HepG2 (cell line): Measurements from ENCODE around the gene SLC15A1. TPM values are rescaled to one million over a fixed set of nuclear protein-coding genes. Genes with fewer than 3 reads are reported as not detected.

Experiments used
- ATAC-seq: fragments of 200-7000 bp; cut with Tn5 transposase; 3 replicates; pipeline ENCODE4 v1.9.1; 2020; ENCODE audit warnings: mild to moderate bottlenecking, moderate library complexity
- BruUV-seq: library from RNA; stranded (reverse); fragments of 400-500 nt; replicated peaks from 2 replicates; lab custom pipeline; 2021; lab: Mats Ljungman, UMichigan
- CTCF ChIA-PET: fragments of 300-600 bp; formaldehyde crosslinking; extraction: SDS; loops from one replicate; lab custom pipeline; 2021; ENCODE audit warnings: low total read pairs, inconsistent platforms, low intra/inter-chr PET ratio; lab: Yijun Ruan, JAX
- POLR2A ChIA-PET: fragments of 350-600 bp; sonication (Branson Sonifier 250); formaldehyde crosslinking; loops from one replicate; lab custom pipeline; 2020; ENCODE audit warnings: antibody characterized with exemption, inconsistent platforms; lab: Yijun Ruan, JAX
- DNase-seq: peaks from one replicate; pipeline ENCODE4 v3.0.0-alpha.2; 2015; ENCODE audit warnings: low spot score
- FAIRE-seq: peaks from 3 replicates; lab custom pipeline; 2011; peaks lifted over from hg19 to GRCh38; lab: Jason Lieb, UNC
- H2AFZ ChIP-seq: one replicate; pipeline ENCODE4 v1.6.1; 2011; ENCODE audit warnings: low read length, inconsistent platforms
- H3K27ac ChIP-seq: fragments of 300-600 bp; 3 replicates; pipeline ENCODE4 v1.8.0; 2011; ENCODE audit warnings: mixed run types, mild to moderate bottlenecking, mixed read lengths, low read length, inconsistent platforms; ENCODE audit not compliant: insufficient read depth; ENCODE audit errors: extremely low read length
- H3K27me3 ChIP-seq, 2 experiments: fragments of 200-600 bp in 1 of 2; 2 replicates in 1 of 2; 3 replicates in 1 of 2; pipeline versions ENCODE4 v1.6.0 to v1.8.0; 2011; ENCODE audit warnings: low read length in 2 of 2, mild to moderate bottlenecking in 2 of 2, moderate library complexity in 2 of 2, inconsistent platforms in 1 of 2; ENCODE audit not compliant: insufficient read depth in 2 of 2, control insufficient read depth in 1 of 2
- H3K36me3 ChIP-seq, 2 experiments: fragments of 200-600 bp in 1 of 2; replicated peaks in 1 of 2; 2 replicates in 1 of 2; 3 replicates in 1 of 2; pipeline versions ENCODE4 v1.5.1 to v1.8.0; 2011; ENCODE audit warnings: low read length in 2 of 2, inconsistent platforms in 1 of 2; ENCODE audit not compliant: insufficient read depth in 2 of 2, control insufficient read depth in 1 of 2
- H3K4me1 ChIP-seq: 2 replicates; pipeline ENCODE4 v1.5.1; 2012; ENCODE audit warnings: low read length, inconsistent platforms; ENCODE audit not compliant: insufficient read depth
- H3K4me2 ChIP-seq: 2 replicates; pipeline ENCODE4 v1.6.0; 2011; ENCODE audit warnings: low read depth, low read length, inconsistent platforms
- H3K4me3 ChIP-seq, 3 experiments: fragments of 200-600 bp in 1 of 3; sonication (generic), shearing (Covaris generic) in 1 of 3; replicated peaks in 1 of 3; 2 replicates each; pipeline ENCODE4 v1.5.1; 2011 to 2016; ENCODE audit warnings: low read length in 3 of 3, inconsistent platforms in 2 of 3, low read depth in 2 of 3, mild to moderate bottlenecking in 2 of 3, control low read depth in 1 of 3, mixed read lengths in 1 of 3; ENCODE audit not compliant: insufficient read depth in 1 of 3
- H3K79me2 ChIP-seq: one replicate; pipeline ENCODE4 v1.6.1; 2011; ENCODE audit warnings: low read length, inconsistent platforms; ENCODE audit not compliant: insufficient read depth
- H3K9ac ChIP-seq: 2 replicates; pipeline ENCODE4 v1.6.0; 2011; ENCODE audit warnings: mild to moderate bottlenecking, low read depth, low read length, inconsistent platforms; ENCODE audit not compliant: insufficient read depth
- H3K9me3 ChIP-seq: 2 replicates; pipeline ENCODE4 v1.5.1; 2012; ENCODE audit warnings: mild to moderate bottlenecking, low read length
- H4K20me1 ChIP-seq: 2 replicates; pipeline ENCODE4 v1.6.0; 2011; ENCODE audit warnings: inconsistent platforms, mild to moderate bottlenecking, low read length, moderate library complexity; ENCODE audit not compliant: insufficient read depth
- CREB1 ChIP-seq, 2 experiments: fragments of 450-650 bp in 1 of 2; IDR thresholded peaks; 2 replicates each; pipeline ENCODE4 v1.6.1; 2016 to 2017; ENCODE audit warnings: control low read depth in 1 of 2, mild to moderate bottlenecking in 1 of 2, missing compliant biosample characterization in 1 of 2, missing genetic modification characterization in 1 of 2
- HDAC1 ChIP-seq: sonication (generic); formaldehyde crosslinking; IDR thresholded peaks from 2 replicates; pipeline ENCODE4 v1.5.1; 2020; ENCODE audit warnings: mild to moderate bottlenecking, missing genetic modification reagents
- KLF11 ChIP-seq: IDR thresholded peaks from 2 replicates; pipeline ENCODE4 v1.6.1; 2016; ENCODE audit warnings: missing compliant biosample characterization
- TBX3 ChIP-seq: fragments of 450-650 bp; IDR thresholded peaks from 2 replicates; pipeline ENCODE4 v1.6.1; 2017; ENCODE audit warnings: antibody characterized with exemption, mild to moderate bottlenecking, inconsistent platforms, borderline replicate concordance
- TIGD3 ChIP-seq: sonication (generic); formaldehyde crosslinking; IDR thresholded peaks from 2 replicates; pipeline ENCODE4 v1.5.1; 2020; ENCODE audit warnings: mild to moderate bottlenecking, missing genetic modification reagents, borderline replicate concordance
- ZBTB25 ChIP-seq: IDR thresholded peaks from 2 replicates; pipeline ENCODE4 v1.6.1; 2018; ENCODE audit warnings: missing genetic modification reagents
- ZBTB8A ChIP-seq: sonication (generic); formaldehyde crosslinking; IDR thresholded peaks from 2 replicates; pipeline ENCODE4 v1.4.0; 2020; ENCODE audit warnings: mild to moderate bottlenecking, low read depth, missing genetic modification reagents, borderline replicate concordance
- ZFP36 ChIP-seq: fragments of 150-350 bp; IDR thresholded peaks from 2 replicates; pipeline ENCODE4 v1.6.1; 2018; ENCODE audit warnings: borderline replicate concordance, low read length, low read depth; ENCODE audit not compliant: partially characterized antibody
- ZFP41 ChIP-seq: sonication (generic); formaldehyde crosslinking; IDR thresholded peaks from 2 replicates; pipeline ENCODE4 v1.4.0; 2020; ENCODE audit warnings: mild to moderate bottlenecking, missing genetic modification reagents, borderline replicate concordance
- ZMAT5 ChIP-seq: sonication (generic); formaldehyde crosslinking; IDR thresholded peaks from 2 replicates; pipeline ENCODE4 v1.5.0; 2020; ENCODE audit warnings: mild to moderate bottlenecking, low read depth, missing genetic modification reagents, borderline replicate concordance
- ZNF34 ChIP-seq: sonication (generic); formaldehyde crosslinking; IDR thresholded peaks from 2 replicates; pipeline ENCODE4 v1.4.0; 2020; ENCODE audit warnings: mild to moderate bottlenecking, missing genetic modification reagents, borderline replicate concordance
- ZNF563 ChIP-seq: sonication (generic); formaldehyde crosslinking; IDR thresholded peaks from 2 replicates; pipeline ENCODE4 v1.8.0; 2022; ENCODE audit warnings: mild to moderate bottlenecking, moderate library complexity, missing genetic modification reagents
- ZSCAN30 ChIP-seq: sonication (generic); formaldehyde crosslinking; IDR thresholded peaks from 2 replicates; pipeline ENCODE4 v1.5.0; 2020; ENCODE audit warnings: mild to moderate bottlenecking, missing genetic modification reagents
- WGBS: methylation state at CpG from one replicate; pipeline ENCODE4 v1.1.6; 2017; ENCODE audit warnings: low lambda C conversion rate; 5-methylcytosine and 5-hydroxymethylcytosine counted together
- in situ Hi-C: cut with HindIII; loops from 2 replicates; pipeline ENCODE4 v1.10.0; 2017; ENCODE audit warnings: low pct_unique_long_range_greater_than_20kb; ENCODE audit not compliant: extremely low pct_ligation_motif_present
- intact Hi-C: fragments of 100-400 bp; cut with micrococcal nuclease; formaldehyde crosslinking; loops from one replicate; pipeline ENCODE4 v1.10.0; 2022; ENCODE audit not compliant: unreplicated experiment
- polyA plus RNA-seq, 8 experiments: library from polyadenylated mRNA; depleted of rRNA in 3 of 8; stranded (reverse) in 7 of 8; unstranded in 1 of 8; fragments of >200 nt; fragmentation: Illumina TruSeq in 4 of 8; extraction: Trizol in 4 of 8; gene quantifications; 2 replicates each; pipeline versions ENCODE4 v1.2.1 to v1.2.3, GENCODE V29; 2011 to 2016; ENCODE audit warnings: low read depth in 4 of 8, missing spikeins in 1 of 8, mixed read lengths in 1 of 8; ENCODE audit not compliant: insufficient read depth in 1 of 8
- total RNA-seq, 5 experiments: library from RNA; depleted of rRNA; stranded (reverse); fragments of >200 nt; fragmentation: Illumina TruSeq; extraction: Trizol; gene quantifications; 2 replicates each; pipeline ENCODE4 v1.2.3, GENCODE V29; 2016; ENCODE audit warnings: low read depth in 1 of 5

Gene SLC15A1
- total and polyA plus RNA-seq, 2 of the 13 experiments (the other 11 are each of a cell fraction or from before 2014, with no cell fraction given) = 0.17 to 0.20 TPM

- no peak overlapping the region for H3K4me3 ChIP-seq
- peaks cover 0 to 19% of the 10 kb centered on the region in 2 experiments; a peak in 3 of 5 replicates for H3K27me3 ChIP-seq
- ChIA-PET POLR2A (no interaction called here), CTCF (no interaction called here)
- DNase-seq = no peak
- H3K79me2 ChIP-seq = no peaks in the 10 kb centered on the region
- TF ChIP-seq ZBTB25 (CRISPR knock-in tag) (no peak), ZNF563 (CRISPR knock-in tag) (no peak), ZBTB8A (CRISPR knock-in tag) (no peak), ZFP41 (no peak), TIGD3 (CRISPR knock-in tag) (no peak), ZNF34 (CRISPR knock-in tag) (no peak), ZSCAN30 (CRISPR knock-in tag) (no peak), CREB1 (IDR thresholded peaks at IDR 0.05) (no peak), CREB1 (CRISPR knock-in tag; IDR thresholded peaks at IDR 0.05) (no peak), ZFP36 (no peak), HDAC1 (no peak), ZMAT5 (CRISPR knock-in tag) (no peak), TBX3 (no peak), KLF11 (CRISPR knock-in tag) (no peak)
- no peaks in the 10 kb centered on the region for H3K4me1 ChIP-seq
- no peak overlapping the region for H2AFZ ChIP-seq
- intact Hi-C loops = no loop called here
- H3K9me3 ChIP-seq = no peaks in the 10 kb centered on the region
- in situ Hi-C loops = no loop called here
- no peak overlapping the region for H3K4me2 ChIP-seq
- H3K9ac ChIP-seq = no peak overlapping the region
- ATAC-seq = peak; percentile 58
- no peaks in the 10 kb centered on the region for H3K36me3 ChIP-seq
- 29% methylated on average over 5 of the region's 8 CpGs for WGBS
- BruUV-seq = no TSS peak
- no peaks in the 10 kb centered on the region for H4K20me1 ChIP-seq
- FAIRE-seq = no peak
- no peak overlapping the region for H3K27ac ChIP-seq
These were observed 32.2 kb upstream of the SLC15A1 start for GRCh38 chr13:98784666-98785065.
